EH (cell line): ENCODE results near the gene HMGB2.
A peak's percentile ranks its signal among the peaks of the same experiment; 100 is the strongest.

ENCODE experiments used
- DNase-seq: peaks from one replicate; pipeline ENCODE4 v3.0.0-alpha.2; 2015; ENCODE audit warnings: low read depth

HMGB2 gene

DNA sequence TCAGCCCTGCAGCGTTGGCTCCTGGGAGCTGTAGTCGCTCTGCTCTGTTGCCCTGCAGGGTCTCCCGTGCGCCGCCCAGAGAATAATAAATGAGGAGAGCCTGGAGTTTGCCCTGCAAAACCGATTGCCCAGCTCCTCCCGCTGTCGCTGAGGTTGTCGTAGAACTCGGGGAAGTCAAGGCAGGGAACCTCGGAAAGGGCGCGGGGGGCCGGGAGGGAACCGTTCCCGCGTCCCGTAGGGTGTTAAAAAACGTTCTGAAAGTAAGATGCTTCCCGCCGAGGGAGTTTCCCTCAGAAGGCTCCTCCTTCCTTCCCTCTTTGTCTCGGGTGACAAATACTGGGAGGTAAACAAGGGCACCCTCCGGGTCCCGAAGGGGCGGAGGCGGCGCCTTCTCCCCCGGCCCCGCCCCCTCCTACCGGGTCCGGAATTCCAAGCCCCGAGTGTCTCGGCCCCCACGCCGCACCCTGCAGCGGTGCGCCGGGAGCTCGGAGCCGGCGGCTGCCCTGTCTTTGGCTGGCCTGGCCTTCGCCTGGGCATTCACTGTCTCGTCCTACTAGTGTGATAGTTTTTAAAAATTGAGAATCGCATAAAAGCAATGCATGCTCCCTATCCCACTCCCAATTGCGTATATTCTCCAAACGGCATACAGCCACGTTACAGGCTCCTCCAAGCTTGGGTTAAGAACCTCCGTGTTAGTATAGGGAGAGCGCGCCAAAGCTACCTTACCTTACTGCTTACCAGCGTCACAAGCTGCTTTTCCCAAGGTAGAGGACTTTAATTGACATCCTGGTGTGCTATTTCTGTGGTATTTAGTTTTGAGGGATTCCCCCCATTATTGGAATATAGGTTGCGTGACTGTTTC, 964 bp upstream of the HMGB2 start:
- DNase-seq: peak; percentile 88

GRCh38 chr4:173333658-173334084, 487 bp downstream of the HMGB2 start:
- no peak for DNase-seq

GRCh38 chr4:173332963-173333657, 1.0 kb downstream of the HMGB2 start:
- DNase-seq: no peak

DNA sequence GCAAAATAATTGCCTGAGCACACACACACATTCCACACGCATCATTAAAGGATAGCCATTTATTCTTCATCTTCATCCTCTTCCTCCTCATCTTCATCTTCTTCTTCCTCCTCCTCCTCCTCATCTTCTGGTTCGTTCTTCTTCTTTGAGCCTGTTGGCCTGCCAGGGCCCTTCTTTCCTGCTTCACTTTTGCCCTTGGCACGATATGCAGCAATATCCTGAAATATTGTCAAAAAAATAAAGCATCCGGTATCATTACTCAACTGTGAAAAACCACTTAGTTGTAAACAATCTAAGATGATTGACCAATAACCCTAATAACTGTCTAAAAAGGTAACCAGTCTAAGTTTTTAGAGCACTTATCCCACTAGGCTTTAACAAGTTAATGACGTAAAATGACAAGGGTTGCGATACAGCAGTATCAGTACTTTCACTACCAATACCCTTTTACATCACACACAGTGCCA, 2.1 kb downstream of the HMGB2 start:
- DNase-seq: peak; percentile 42

- DNase-seq: no peak
These were observed 3.6 kb downstream of the HMGB2 start for GRCh38 chr4:173330590-173330989.

DNA sequence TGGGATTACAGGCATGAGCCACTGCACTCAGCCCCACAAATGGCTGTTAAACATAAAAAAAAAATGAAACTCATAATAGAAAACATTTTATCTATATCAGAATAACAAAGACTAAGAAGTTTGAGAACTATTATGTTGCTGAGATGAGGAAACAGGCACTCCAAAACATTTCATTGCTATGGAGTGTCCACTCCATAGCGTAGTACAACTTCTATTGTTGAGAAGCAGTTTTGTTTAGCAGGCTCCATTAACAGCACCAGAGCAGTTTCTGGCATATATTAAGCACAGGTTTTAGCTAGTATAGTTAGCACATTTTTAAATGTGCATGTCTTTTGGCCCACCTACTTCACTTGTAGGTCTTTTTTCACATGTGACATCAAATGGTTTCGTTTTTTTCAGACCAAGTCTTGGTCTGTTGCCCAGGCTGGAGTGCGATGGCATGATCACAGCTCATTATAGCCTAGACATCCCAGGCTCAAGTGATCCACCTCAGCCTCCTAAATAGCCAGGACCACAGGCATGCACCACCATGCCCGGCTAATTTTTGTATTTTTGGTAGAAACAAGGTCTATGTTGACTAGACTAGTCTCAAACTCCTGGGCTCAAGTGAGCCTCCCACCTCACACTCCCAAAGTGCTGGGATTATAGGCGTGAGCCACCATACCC, 5.8 kb downstream of the HMGB2 start:
- DNase-seq: peak; percentile 36

- no peak for DNase-seq
These were observed 9.0 kb downstream of the HMGB2 start for GRCh38 chr4:173325007-173325736.

GRCh38 chr4:173319696-173320095, 14.5 kb downstream of the HMGB2 start:
- peak; percentile 66 for DNase-seq

GRCh38 chr4:173318648-173319211, 15.4 kb downstream of the HMGB2 start:
- peak; percentile 59 for DNase-seq

DNA sequence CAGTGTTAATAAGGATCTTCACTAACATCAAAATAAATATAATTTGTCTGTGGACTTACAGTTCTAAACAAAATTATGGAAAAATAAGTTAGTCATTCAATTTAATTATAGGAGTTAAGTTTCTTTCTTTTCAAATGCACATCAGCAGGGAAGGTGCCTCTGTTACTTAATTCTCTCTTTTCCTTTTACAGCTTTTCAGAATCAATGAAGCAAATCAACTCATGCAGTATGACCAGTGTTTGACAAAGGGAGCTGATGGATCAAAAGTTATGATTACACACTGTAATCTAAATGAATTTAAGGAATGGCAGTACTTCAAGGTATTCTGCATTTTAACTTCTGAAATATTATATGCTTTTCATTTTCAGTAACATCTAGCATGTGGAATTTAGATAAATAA, 15.9 kb downstream of the HMGB2 start:
- no peak for DNase-seq

- no peak for DNase-seq
These were observed 17.2 kb downstream of the HMGB2 start for GRCh38 chr4:173317004-173317403.

GRCh38 chr4:173316060-173316459, 18.1 kb downstream of the HMGB2 start:
- no peak for DNase-seq

- DNase-seq: no peak
These were observed 19.4 kb downstream of the HMGB2 start for GRCh38 chr4:173314715-173315114.

DNA sequence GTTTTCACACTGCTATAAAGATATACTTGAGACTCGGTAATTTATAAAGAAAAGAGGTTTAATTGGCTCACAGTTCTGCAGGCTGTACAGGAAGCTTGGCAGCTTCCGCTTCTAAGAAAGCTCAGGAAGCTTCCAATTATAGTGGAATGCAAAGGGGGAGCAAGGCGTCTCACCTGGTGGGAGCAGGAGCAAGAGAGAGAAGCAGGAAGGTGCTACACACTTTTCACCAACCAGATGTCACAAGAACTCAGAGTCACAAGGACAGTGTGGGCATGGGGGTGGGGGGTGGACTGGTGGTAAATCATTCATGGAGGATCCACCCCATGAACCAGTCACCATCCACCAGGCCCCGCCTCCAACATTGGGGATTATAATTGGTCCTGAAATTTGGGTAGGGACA, 22.8 kb downstream of the HMGB2 start:
- no peak for DNase-seq

GRCh38 chr4:173307778-173308177, 26.4 kb downstream of the HMGB2 start:
- DNase-seq: no peak

- peak; percentile 20 for DNase-seq
These were observed 32.5 kb downstream of the HMGB2 start for GRCh38 chr4:173301518-173302201.

DNA sequence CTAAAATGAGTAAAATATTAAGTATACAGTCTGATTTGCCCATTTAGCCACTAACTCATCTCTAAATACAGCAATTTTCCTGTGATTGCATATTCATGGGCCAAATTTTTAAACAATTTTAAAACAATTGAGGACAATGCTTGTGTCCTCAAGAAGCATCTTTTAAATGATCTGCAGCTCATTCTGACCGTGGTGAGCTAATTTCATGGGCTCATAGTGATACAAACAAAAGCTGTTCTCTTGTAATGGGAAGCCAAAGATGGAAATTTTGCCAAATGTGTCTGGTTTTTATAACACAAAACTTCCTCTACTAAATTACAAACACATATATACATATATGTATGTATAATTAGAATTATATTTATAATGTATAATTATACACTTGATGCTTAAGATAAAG, 39.7 kb downstream of the HMGB2 start:
- DNase-seq: no peak

GRCh38 chr4:173293663-173294062, 40.5 kb downstream of the HMGB2 start:
- no peak for DNase-seq

- no peak for DNase-seq
These were observed 42.3 kb downstream of the HMGB2 start for GRCh38 chr4:173291899-173292298.

GRCh38 chr4:173289353-173289727, 44.8 kb downstream of the HMGB2 start:
- no peak for DNase-seq

DNA sequence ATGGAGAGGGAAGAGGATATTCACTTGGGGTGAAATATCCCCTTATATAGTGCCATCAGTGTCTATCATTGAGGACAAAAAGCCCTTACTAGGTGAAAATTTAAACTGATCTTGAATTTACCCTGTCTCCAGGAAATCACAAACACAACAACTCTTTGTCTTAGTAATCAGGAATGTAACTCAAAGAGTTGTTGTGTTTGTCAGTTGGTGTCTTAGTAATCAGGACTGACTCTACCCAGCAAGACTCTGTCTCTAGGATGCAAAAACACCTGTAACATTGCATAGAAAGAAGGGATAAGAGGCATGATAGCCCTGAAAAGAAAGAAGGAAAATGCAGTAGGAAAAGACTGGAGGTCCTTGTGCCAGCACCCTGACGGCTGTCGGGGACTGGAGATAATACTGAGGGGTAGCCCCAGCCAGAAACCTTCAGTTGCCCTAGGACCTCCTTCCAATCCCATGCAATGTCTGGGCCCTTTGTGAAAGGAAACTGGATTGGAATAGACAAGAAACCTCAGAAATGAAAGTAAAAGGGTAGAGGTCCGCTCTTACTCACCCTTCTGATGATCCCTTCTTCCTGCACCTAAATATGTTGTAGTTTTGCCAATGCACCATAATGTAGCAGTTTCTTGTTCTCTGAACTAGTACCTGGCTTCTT, 45.3 kb downstream of the HMGB2 start:
- no peak for DNase-seq
